SK-N-SH (cell line): ENCODE measurements around the gene HLA-DQA2. TPM values are rescaled to one million over a fixed set of nuclear protein-coding genes. Genes with fewer than 3 reads are reported as not detected.

Experiments
- CTCF ChIA-PET: fragments of 300-600, 350-600 bp; formaldehyde crosslinking; extraction: SDS; loops from one replicate; lab custom pipeline; 2021; lab: Yijun Ruan, JAX
- POLR2A ChIA-PET: fragments of 350-600 bp; sonication (Branson Sonifier 250); formaldehyde crosslinking; extraction: SDS; loops from one replicate; lab custom pipeline; 2020; ENCODE audit warnings: antibody characterized with exemption, inconsistent platforms; lab: Yijun Ruan, JAX
- DNase-seq: peaks from one replicate; pipeline ENCODE4 v3.0.0; 2012
- H2AFZ ChIP-seq: fragments of 200-600 bp; sonication (generic); 2 replicates; pipeline ENCODE4 v1.8.1; 2016; ENCODE audit warnings: antibody characterized with exemption, mild to moderate bottlenecking, low read depth
- H3F3A ChIP-seq: fragments of 200-600 bp; sonication (generic); replicated peaks from 2 replicates; pipeline ENCODE3; 2016; ENCODE audit warnings: antibody characterized with exemption, mild to moderate bottlenecking; ENCODE audit not compliant: insufficient read depth
- H3K27ac ChIP-seq, 2 experiments: fragments of 200-500 bp in 1 of 2; fragments of 200-600 bp in 1 of 2; sonication (Bioruptor generic) in 1 of 2; sonication (generic), shearing (Covaris generic) in 1 of 2; 2 replicates each; pipeline versions ENCODE4 v1.5.1 to v1.6.1; 2014 to 2016; ENCODE audit warnings: low read depth in 2 of 2, inconsistent platforms in 1 of 2, low read length in 1 of 2, mild to moderate bottlenecking in 1 of 2, mixed read lengths in 1 of 2
- H3K27me3 ChIP-seq: fragments of 200-600 bp; sonication (generic), shearing (Covaris generic); 2 replicates; pipeline ENCODE4 v1.6.1; 2016; ENCODE audit warnings: mixed run types; ENCODE audit not compliant: insufficient read depth
- H3K36me3 ChIP-seq, 2 experiments: fragments of 200-500 bp in 1 of 2; fragments of 200-600 bp in 1 of 2; sonication (Bioruptor generic) in 1 of 2; sonication (generic) in 1 of 2; replicated peaks in 1 of 2; 2 replicates each; pipeline versions ENCODE3 to v1.5.1; 2014 to 2016; ENCODE audit warnings: low read length in 1 of 2, mild to moderate bottlenecking in 1 of 2; ENCODE audit not compliant: insufficient read depth in 2 of 2, control insufficient read depth in 1 of 2
- H3K4me1 ChIP-seq, 2 experiments: fragments of 200-500 bp in 1 of 2; fragments of 200-600 bp in 1 of 2; sonication (Bioruptor generic) in 1 of 2; sonication (generic), shearing (Covaris generic) in 1 of 2; 2 replicates each; pipeline versions ENCODE4 v1.5.1 to v1.6.1; 2014 to 2016; ENCODE audit warnings: low read depth in 1 of 2, low read length in 1 of 2, mixed run types in 1 of 2; ENCODE audit not compliant: insufficient read depth in 2 of 2, control insufficient read depth in 1 of 2
- H3K4me2 ChIP-seq: fragments of 200-600 bp; sonication (generic), shearing (Covaris generic); 2 replicates; pipeline ENCODE4 v1.6.1; 2017; ENCODE audit warnings: mixed run types
- H3K4me3 ChIP-seq, 2 experiments: fragments of 200-500 bp in 1 of 2; fragments of 200-600 bp in 1 of 2; sonication (Bioruptor generic) in 1 of 2; sonication (generic), shearing (Covaris generic) in 1 of 2; 2 replicates each; pipeline versions ENCODE4 v1.5.1 to v1.8.1; 2014 to 2016; ENCODE audit warnings: low read depth in 2 of 2, inconsistent platforms in 1 of 2, low read length in 1 of 2, mild to moderate bottlenecking in 1 of 2, mixed read lengths in 1 of 2, moderate library complexity in 1 of 2
- H3K79me2 ChIP-seq: fragments of 200-600 bp; sonication (generic); 2 replicates; pipeline ENCODE4 v1.8.1; 2017; ENCODE audit warnings: mild to moderate bottlenecking; ENCODE audit not compliant: insufficient read depth
- H3K9ac ChIP-seq: fragments of 200-600 bp; sonication (generic); 2 replicates; pipeline ENCODE4 v1.6.1; 2017; ENCODE audit warnings: mixed run types
- H3K9me2 ChIP-seq: fragments of 200-600 bp; sonication (generic); 2 replicates; pipeline ENCODE4 v1.6.1; 2017; ENCODE audit warnings: mixed run types
- H3K9me3 ChIP-seq: fragments of 200-600 bp; sonication (generic); 2 replicates; pipeline ENCODE4 v1.6.1; 2017; ENCODE audit warnings: mixed run types, mild to moderate bottlenecking, moderate library complexity
- H4K20me1 ChIP-seq: fragments of 200-600 bp; sonication (generic); 2 replicates; pipeline ENCODE4 v1.6.1; 2017; ENCODE audit warnings: mild to moderate bottlenecking, mixed run types; ENCODE audit not compliant: insufficient read depth
- ELF1 ChIP-seq: IDR thresholded peaks from 2 replicates; pipeline ENCODE4 v1.4.0; 2012
- EP300 ChIP-seq, 2 experiments: IDR thresholded peaks; 2 replicates each; pipeline versions ENCODE4 v1.4.0 to v1.6.1; 2012; ENCODE audit warnings: borderline replicate concordance in 1 of 2, low read depth in 1 of 2, low read length in 1 of 2
- EZH2phosphoT487 ChIP-seq: fragments of 200-600 bp; sonication (generic); IDR thresholded peaks from 2 replicates; pipeline ENCODE4 v1.6.1; 2017; ENCODE audit warnings: low read depth, mixed run types, mild to moderate bottlenecking, antibody characterized with exemption, moderate library complexity, borderline replicate concordance
- FOXM1 ChIP-seq: IDR thresholded peaks from 2 replicates; pipeline ENCODE4 v1.4.0; 2012; ENCODE audit warnings: low read depth, mild to moderate bottlenecking
- GABPA ChIP-seq: IDR thresholded peaks from 2 replicates; pipeline ENCODE4 v1.4.0; 2012; ENCODE audit warnings: low read depth, mild to moderate bottlenecking
- JUND ChIP-seq: IDR thresholded peaks from 2 replicates; pipeline ENCODE4 v1.4.0; 2012
- MXI1 ChIP-seq: IDR thresholded peaks from 2 replicates; pipeline ENCODE4 v1.6.1; 2012; ENCODE audit warnings: mild to moderate bottlenecking, low read depth, low read length, improper control_type of control experiment
- NRF1 ChIP-seq: IDR thresholded peaks from 2 replicates; pipeline ENCODE4 v1.6.1; 2012; ENCODE audit warnings: low read depth, mild to moderate bottlenecking, low read length
- RCOR1 ChIP-seq: fragments of 150-350 bp; IDR thresholded peaks from 2 replicates; pipeline ENCODE4 v1.6.1; 2017; ENCODE audit warnings: antibody characterized with exemption, low read length
- RFX5 ChIP-seq: IDR thresholded peaks from 2 replicates; pipeline ENCODE4 v1.6.1; 2012; ENCODE audit warnings: mild to moderate bottlenecking, improper control_type of control experiment, low read length
- SIN3A ChIP-seq: IDR thresholded peaks from 2 replicates; pipeline ENCODE4 v1.6.1; 2012; ENCODE audit warnings: low read depth, mild to moderate bottlenecking, low read length, moderate library complexity, borderline replicate concordance
- TAF1 ChIP-seq: IDR thresholded peaks from 2 replicates; pipeline ENCODE4 v1.6.1; 2012; ENCODE audit warnings: low read depth, mild to moderate bottlenecking, low read length, moderate library complexity, borderline replicate concordance
- TCF12 ChIP-seq: IDR thresholded peaks from 2 replicates; pipeline ENCODE4 v1.4.0; 2012
- WGBS: methylation state at CpG from one replicate; pipeline ENCODE4 v1.1.6; 2017; ENCODE audit warnings: low lambda C conversion rate; 5-methylcytosine and 5-hydroxymethylcytosine counted together
- polyA plus RNA-seq, 3 experiments: library from polyadenylated mRNA; depleted of rRNA; stranded (reverse); fragments of >200 nt; gene quantifications; 2 replicates each; pipeline ENCODE4 v1.2.3, GENCODE V29; 2012
- TF ChIP-seq, protein P1 (sequence below): IDR thresholded peaks from 2 replicates; pipeline ENCODE4 v1.4.0; 2012; ENCODE audit warnings: low read depth, borderline replicate concordance
- TF ChIP-seq, protein P2 (sequence below): IDR thresholded peaks from 2 replicates; pipeline ENCODE4 v1.6.1; 2012; ENCODE audit warnings: mild to moderate bottlenecking, low read depth, low read length, moderate library complexity
- TF ChIP-seq, protein P3 (sequence below): IDR thresholded peaks from 2 replicates; pipeline ENCODE4 v1.4.0; 2012; ENCODE audit warnings: low read depth, borderline replicate concordance

HLA-DQA2 gene
- polyA plus RNA-seq, 1 of the 3 experiments (the other 2 are of a cell fraction), result not detected

DNA sequence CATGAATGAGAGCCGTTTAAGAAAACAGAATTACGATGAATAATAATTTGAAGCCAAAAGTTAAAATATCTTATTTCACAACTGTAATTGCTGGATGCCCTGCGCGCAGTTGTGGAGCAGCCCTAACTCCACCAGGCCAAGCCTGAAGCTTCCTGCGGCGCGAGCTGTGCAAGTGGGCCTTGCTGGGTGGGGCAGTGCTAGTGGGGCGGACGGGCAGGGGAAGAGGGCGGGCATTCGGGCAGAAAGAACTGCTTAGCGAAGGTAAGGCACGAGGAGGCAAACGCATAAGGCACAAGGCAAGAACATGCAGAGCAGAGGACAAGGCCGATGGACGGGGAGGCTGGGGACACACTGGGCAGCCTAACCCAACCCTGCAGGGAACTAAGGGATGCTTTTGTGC lies 19.9 kb downstream of the HLA-DQA2 start:
- no peak overlapping the region for H2AFZ ChIP-seq
- ChIA-PET POLR2A (no interaction called here), CTCF (interaction anchor here (1.7 kb wide), 1 partner anchor 25 kb away, joined by 5 read pairs; no protein-coding TSS in a partner anchor)
- H3K9ac ChIP-seq, result no peak overlapping the region
- H3K4me3 ChIP-seq, result no peak overlapping the region
- TF ChIP-seq EP300 (IDR thresholded peaks at IDR 0.05; ENCODE audit: borderline replicate concordance in 1 of 2, low read depth in 1 of 2, low read length in 1 of 2) (no peak), SIN3A (no peak), TCF12 (no peak), MXI1 (no peak), RCOR1 (no peak), TAF1 (no peak), FOXM1 (no peak), NRF1 (no peak), GABPA (no peak), ELF1 (no peak), JUND (no peak), RFX5 (no peak), EZH2phosphoT487 (no peak)
- TF ChIP-seq, protein P1, sequence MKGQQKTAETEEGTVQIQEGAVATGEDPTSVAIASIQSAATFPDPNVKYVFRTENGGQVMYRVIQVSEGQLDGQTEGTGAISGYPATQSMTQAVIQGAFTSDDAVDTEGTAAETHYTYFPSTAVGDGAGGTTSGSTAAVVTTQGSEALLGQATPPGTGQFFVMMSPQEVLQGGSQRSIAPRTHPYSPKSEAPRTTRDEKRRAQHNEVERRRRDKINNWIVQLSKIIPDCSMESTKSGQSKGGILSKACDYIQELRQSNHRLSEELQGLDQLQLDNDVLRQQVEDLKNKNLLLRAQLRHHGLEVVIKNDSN, result no peak
- TF ChIP-seq, protein P2, sequence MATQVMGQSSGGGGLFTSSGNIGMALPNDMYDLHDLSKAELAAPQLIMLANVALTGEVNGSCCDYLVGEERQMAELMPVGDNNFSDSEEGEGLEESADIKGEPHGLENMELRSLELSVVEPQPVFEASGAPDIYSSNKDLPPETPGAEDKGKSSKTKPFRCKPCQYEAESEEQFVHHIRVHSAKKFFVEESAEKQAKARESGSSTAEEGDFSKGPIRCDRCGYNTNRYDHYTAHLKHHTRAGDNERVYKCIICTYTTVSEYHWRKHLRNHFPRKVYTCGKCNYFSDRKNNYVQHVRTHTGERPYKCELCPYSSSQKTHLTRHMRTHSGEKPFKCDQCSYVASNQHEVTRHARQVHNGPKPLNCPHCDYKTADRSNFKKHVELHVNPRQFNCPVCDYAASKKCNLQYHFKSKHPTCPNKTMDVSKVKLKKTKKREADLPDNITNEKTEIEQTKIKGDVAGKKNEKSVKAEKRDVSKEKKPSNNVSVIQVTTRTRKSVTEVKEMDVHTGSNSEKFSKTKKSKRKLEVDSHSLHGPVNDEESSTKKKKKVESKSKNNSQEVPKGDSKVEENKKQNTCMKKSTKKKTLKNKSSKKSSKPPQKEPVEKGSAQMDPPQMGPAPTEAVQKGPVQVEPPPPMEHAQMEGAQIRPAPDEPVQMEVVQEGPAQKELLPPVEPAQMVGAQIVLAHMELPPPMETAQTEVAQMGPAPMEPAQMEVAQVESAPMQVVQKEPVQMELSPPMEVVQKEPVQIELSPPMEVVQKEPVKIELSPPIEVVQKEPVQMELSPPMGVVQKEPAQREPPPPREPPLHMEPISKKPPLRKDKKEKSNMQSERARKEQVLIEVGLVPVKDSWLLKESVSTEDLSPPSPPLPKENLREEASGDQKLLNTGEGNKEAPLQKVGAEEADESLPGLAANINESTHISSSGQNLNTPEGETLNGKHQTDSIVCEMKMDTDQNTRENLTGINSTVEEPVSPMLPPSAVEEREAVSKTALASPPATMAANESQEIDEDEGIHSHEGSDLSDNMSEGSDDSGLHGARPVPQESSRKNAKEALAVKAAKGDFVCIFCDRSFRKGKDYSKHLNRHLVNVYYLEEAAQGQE, result no peak
- TF ChIP-seq, protein P3, sequence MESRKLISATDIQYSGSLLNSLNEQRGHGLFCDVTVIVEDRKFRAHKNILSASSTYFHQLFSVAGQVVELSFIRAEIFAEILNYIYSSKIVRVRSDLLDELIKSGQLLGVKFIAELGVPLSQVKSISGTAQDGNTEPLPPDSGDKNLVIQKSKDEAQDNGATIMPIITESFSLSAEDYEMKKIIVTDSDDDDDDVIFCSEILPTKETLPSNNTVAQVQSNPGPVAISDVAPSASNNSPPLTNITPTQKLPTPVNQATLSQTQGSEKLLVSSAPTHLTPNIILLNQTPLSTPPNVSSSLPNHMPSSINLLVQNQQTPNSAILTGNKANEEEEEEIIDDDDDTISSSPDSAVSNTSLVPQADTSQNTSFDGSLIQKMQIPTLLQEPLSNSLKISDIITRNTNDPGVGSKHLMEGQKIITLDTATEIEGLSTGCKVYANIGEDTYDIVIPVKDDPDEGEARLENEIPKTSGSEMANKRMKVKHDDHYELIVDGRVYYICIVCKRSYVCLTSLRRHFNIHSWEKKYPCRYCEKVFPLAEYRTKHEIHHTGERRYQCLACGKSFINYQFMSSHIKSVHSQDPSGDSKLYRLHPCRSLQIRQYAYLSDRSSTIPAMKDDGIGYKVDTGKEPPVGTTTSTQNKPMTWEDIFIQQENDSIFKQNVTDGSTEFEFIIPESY, result no peak
- no peaks in the 10 kb centered on the region for H3K79me2 ChIP-seq
- no peaks in the 10 kb centered on the region for H3K9me3 ChIP-seq
- H3F3A ChIP-seq, result no peaks in the 10 kb centered on the region
- no peaks in the 10 kb centered on the region for H3K9me2 ChIP-seq
- WGBS, result 27% methylated on average over 16 of the region's 16 CpGs
- no peak for DNase-seq
- no peaks in the 10 kb centered on the region for H4K20me1 ChIP-seq
- no peaks in the 10 kb centered on the region for H3K4me1 ChIP-seq
- H3K4me2 ChIP-seq, result no peak overlapping the region
- H3K36me3 ChIP-seq, result no peaks in the 10 kb centered on the region
- H3K27me3 ChIP-seq, result peaks cover 34% of the 10 kb centered on the region; the same call in 1 of the 2 replicates
- H3K27ac ChIP-seq, result no peak overlapping the region
